ENCODE data around the gene FBXW11. TPM values are rescaled to one million over a fixed set of nuclear protein-coding genes. Genes with fewer than 3 reads are reported as not detected.

Gene FBXW11
- polyA plus RNA-seq, 4 donors: 51.3 to 66.4 (median 65.4) TPM

GRCh38 chr5:171820561-171820960, 185.9 kb downstream of the FBXW11 start:
- no peak for DNase-seq (ENCODE audit: low read depth in 4 of 4, low spot score in 3 of 4)

GRCh38 chr5:171816666-171817065, 189.8 kb downstream of the FBXW11 start:
- DNase-seq (ENCODE audit: low read depth in 4 of 4, low spot score in 3 of 4): no peak

- no peak for DNase-seq (ENCODE audit: low read depth in 4 of 4, low spot score in 3 of 4)
Observed at GRCh38 chr5:171813813-171814490, 192.5 kb downstream of the FBXW11 start.

- DNase-seq (ENCODE audit: low read depth in 4 of 4, low spot score in 3 of 4): no peak
Observed at GRCh38 chr5:171813270-171813669, 193.2 kb downstream of the FBXW11 start.

Other genes with a start within 250 kb of the FBXW11 start
- not detected for gene SMIM23, start 220.8 kb downstream of the FBXW11 start, polyA plus RNA-seq (ENCODE audit: insufficient read length in 4 of 4)
- gene STK10, start 181.6 kb upstream of the FBXW11 start, polyA plus RNA-seq (ENCODE audit: insufficient read length in 4 of 4): 10 to 100 TPM; 15.3 to 19.1 (median 16.1) TPM
- not detected for gene EFCAB9, start 187.5 kb upstream of the FBXW11 start, polyA plus RNA-seq (ENCODE audit: insufficient read length in 4 of 4)

Data from right renal pelvis (tissue), 4 donors.